SU-DHL-6 (cell line): ENCODE results near the gene NRN1L.

Experiments used
- CTCF ChIP-seq: fragments of 200-600 bp; sonication (generic); IDR thresholded peaks from one replicate; pipeline ENCODE4 v1.5.1; 2017; ENCODE audit warnings: antibody characterized with exemption, mild to moderate bottlenecking, low read length, moderate library complexity; ENCODE audit not compliant: insufficient read depth, poor library complexity, severe bottlenecking
- EZH2phosphoT487 ChIP-seq: fragments of 200-600 bp; sonication (generic), shearing (Covaris generic); conservative IDR thresholded peaks from 2 replicates; pipeline ENCODE4 v1.6.1; 2018; ENCODE audit warnings: mild to moderate bottlenecking, antibody characterized with exemption, low read length, moderate library complexity, mixed read lengths

DNA sequence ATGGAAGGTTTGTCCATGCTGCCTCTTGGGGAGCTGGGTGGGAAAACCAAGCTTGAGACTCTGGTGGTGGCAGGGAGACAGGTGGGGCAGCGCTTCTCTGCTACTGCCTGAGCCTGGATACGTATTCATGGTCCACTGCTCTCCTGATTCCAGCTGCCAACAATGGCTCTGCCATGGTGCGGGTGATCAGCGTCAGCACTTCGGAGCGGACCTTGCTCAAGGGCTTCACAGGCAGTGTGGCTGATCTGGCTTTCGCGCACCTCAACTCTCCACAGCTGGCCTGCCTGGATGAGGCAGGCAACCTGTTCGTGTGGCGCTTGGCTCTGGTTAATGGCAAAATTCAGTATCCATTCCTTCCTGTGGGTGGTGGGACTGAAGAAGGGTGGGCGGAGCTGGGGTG lies 7.6 kb upstream of the NRN1L start:
- TF ChIP-seq CTCF (no peak), EZH2phosphoT487 (no peak)
